ENCODE data around the gene EIF4A3.

DNA sequence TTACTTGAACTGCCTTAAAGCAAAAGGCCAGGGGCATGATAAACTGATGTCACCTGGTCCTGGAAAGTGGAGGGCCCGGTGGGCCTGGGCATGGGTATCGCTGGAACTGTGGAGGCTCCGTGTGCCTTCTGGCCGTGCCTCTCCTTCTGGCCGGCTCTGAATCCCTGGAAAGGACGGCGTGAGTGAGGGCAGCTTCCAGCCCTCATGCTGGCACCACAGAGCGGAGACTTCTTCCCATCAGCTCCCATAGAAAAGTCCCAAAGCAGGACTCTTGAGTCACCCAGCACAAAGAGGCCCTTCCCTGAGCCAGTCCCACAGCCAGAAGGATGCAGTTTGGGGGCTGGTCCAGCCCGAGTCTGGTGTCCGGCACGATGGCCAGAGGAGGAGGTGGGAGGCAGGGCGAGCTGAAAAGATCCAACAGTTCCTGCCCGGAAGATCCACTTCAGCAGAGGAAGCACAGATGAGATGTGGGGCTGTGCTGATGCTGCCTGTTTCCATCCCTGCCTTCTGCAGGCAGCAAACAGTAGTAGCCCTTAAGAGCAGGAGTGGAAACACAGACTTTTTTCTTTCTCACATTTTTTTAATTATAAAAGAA lies 37.8 kb downstream of the EIF4A3 start:
- TF ChIP-seq, protein P1, sequence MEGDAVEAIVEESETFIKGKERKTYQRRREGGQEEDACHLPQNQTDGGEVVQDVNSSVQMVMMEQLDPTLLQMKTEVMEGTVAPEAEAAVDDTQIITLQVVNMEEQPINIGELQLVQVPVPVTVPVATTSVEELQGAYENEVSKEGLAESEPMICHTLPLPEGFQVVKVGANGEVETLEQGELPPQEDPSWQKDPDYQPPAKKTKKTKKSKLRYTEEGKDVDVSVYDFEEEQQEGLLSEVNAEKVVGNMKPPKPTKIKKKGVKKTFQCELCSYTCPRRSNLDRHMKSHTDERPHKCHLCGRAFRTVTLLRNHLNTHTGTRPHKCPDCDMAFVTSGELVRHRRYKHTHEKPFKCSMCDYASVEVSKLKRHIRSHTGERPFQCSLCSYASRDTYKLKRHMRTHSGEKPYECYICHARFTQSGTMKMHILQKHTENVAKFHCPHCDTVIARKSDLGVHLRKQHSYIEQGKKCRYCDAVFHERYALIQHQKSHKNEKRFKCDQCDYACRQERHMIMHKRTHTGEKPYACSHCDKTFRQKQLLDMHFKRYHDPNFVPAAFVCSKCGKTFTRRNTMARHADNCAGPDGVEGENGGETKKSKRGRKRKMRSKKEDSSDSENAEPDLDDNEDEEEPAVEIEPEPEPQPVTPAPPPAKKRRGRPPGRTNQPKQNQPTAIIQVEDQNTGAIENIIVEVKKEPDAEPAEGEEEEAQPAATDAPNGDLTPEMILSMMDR (conservative IDR thresholded peaks at IDR 0.05; ENCODE audit: low read depth, low read length) = no peak
- TF ChIP-seq EZH2 (IDR thresholded peaks at IDR 0.05; ENCODE audit: borderline replicate concordance, low read depth, low read length, poor library complexity, severe bottlenecking) = no peak
